ENCODE results near the gene ATG9B. TPM values are rescaled to one million over a fixed set of nuclear protein-coding genes. Genes with fewer than 3 reads are reported as not detected.
"Not testable (repeated sequence)": the region's sequence is repeated elsewhere in the genome, so short reads cannot be mapped to it uniquely, and the experiment has no call there.

Gene ATG9B
- total and polyA plus RNA-seq, 7 donors: 0.12 to 0.18 (median 0.18) TPM; not detected in 4

GRCh38 chr7:151013733-151014497 is 10.4 kb downstream of the ATG9B start:
- peak; percentile 70 to 84 for DNase-seq
- H3K9me3 ChIP-seq: no peaks in the 10 kb centered on the region
- no peak overlapping the region for H3K27ac ChIP-seq
- 24 to 32% (median 24%) methylated on average over 49 to 55 of the region's 55 CpGs for WGBS, 3 donors
- H3K4me3 ChIP-seq: peak overlapping the region; percentile 49
- no peaks in the 10 kb centered on the region for H3K36me3 ChIP-seq (ENCODE audit: insufficient read depth in 1 of 2, low read depth in 1 of 2)
- no peak for TF ChIP-seq CTCF (IDR thresholded peaks at IDR 0.05)
- intact Hi-C loops (cut with DNase I): loop anchor here in 1 of 2 donors (5.0 kb wide), 1 partner anchor 98 kb away; no protein-coding TSS in a partner anchor
- ATAC-seq: peak; percentile 7 to 41 (median 18)
- peaks cover 8% of the 10 kb centered on the region for H3K4me1 ChIP-seq
- peaks cover 0 to 84% (median 22%) of the 10 kb centered on the region in 3 donors for H3K27me3 ChIP-seq (ENCODE audit: insufficient read depth in 3 of 3, low read length in 2 of 3)

GRCh38 chr7:151013356-151013732 is 10.9 kb downstream of the ATG9B start:
- ATAC-seq: peak in 2 of 4 donors; percentile 8 to 20

GRCh38 chr7:151012911-151013347 is 11.4 kb downstream of the ATG9B start:
- DNase-seq (no peak), ATAC-seq (peak in 1 of 4 donors; percentile 47)
- Histone ChIP-seq H3K36me3 (ENCODE audit: insufficient read depth in 1 of 2, low read depth in 1 of 2) (no peaks in the 10 kb centered on the region), H3K27ac (no peak overlapping the region), H3K27me3 (ENCODE audit: insufficient read depth in 3 of 3, low read length in 2 of 3) (peaks cover 0 to 85% (median 21%) of the 10 kb centered on the region in 3 donors), H3K9me3 (no peaks in the 10 kb centered on the region), H3K4me3 (no peak overlapping the region), H3K4me1 (peaks cover 3% of the 10 kb centered on the region)
- WGBS, 3 donors: 26 to 40% (median 27%) methylated on average over 23 of the region's 23 CpGs
- peak; percentile 30 for TF ChIP-seq CTCF (IDR thresholded peaks at IDR 0.05)
- intact Hi-C loops (cut with DNase I): loop anchor here in 1 of 2 donors (1.0 to 5.0 kb wide), 2 partner anchors 40 to 99 kb away; no protein-coding TSS in a partner anchor

More at GRCh38 chr7:151013356-151013732, 10.9 kb downstream of the ATG9B start:
- intact Hi-C loops (cut with DNase I): loop anchor here in 1 of 2 donors (5.0 kb wide), 1 partner anchor 99 kb away; no protein-coding TSS in a partner anchor
- DNase-seq: no peak
- H3K4me1 ChIP-seq: peaks cover 6% of the 10 kb centered on the region
- 19 to 29% (median 19%) methylated on average over 10 to 26 of the region's 26 CpGs for WGBS, 3 donors
- H3K9me3 ChIP-seq: no peaks in the 10 kb centered on the region
- H3K36me3 ChIP-seq (ENCODE audit: insufficient read depth in 1 of 2, low read depth in 1 of 2): no peaks in the 10 kb centered on the region
- H3K4me3 ChIP-seq: peak overlapping the region; percentile 49
- TF ChIP-seq CTCF (IDR thresholded peaks at IDR 0.05): no peak
- H3K27me3 ChIP-seq (ENCODE audit: insufficient read depth in 3 of 3, low read length in 2 of 3): peaks cover 0 to 84% (median 21%) of the 10 kb centered on the region in 3 donors
- H3K27ac ChIP-seq: no peak overlapping the region

- ATAC-seq: no peak
These were observed 12.1 kb downstream of the ATG9B start for GRCh38 chr7:151012031-151012692.

GRCh38 chr7:151011616-151012015 is 12.7 kb downstream of the ATG9B start:
- H3K27ac ChIP-seq; H3K4me1 ChIP-seq; H3K4me3 ChIP-seq; ATAC-seq; H3K9me3 ChIP-seq; DNase-seq; H3K36me3 ChIP-seq (ENCODE audit: insufficient read depth in 1 of 2, low read depth in 1 of 2): not testable (repeated sequence)
- intact Hi-C loops (cut with DNase I): loop anchor here in 1 of 2 donors (1.0 to 5.0 kb wide), 2 partner anchors 38 to 101 kb away; no protein-coding TSS in a partner anchor
- peaks cover 0 to 73% (median 21%) of the 10 kb centered on the region in 3 donors for H3K27me3 ChIP-seq (ENCODE audit: insufficient read depth in 3 of 3, low read length in 2 of 3)
- WGBS, 3 donors: 87 to 91% (median 88%) methylated on average over 12 of the region's 12 CpGs

More at GRCh38 chr7:151012031-151012692, 12.1 kb downstream of the ATG9B start:
- Histone ChIP-seq H3K4me3 (no peak overlapping the region), H3K36me3 (ENCODE audit: insufficient read depth in 1 of 2, low read depth in 1 of 2) (no peaks in the 10 kb centered on the region), H3K27ac (no peak overlapping the region), H3K27me3 (ENCODE audit: insufficient read depth in 3 of 3, low read length in 2 of 3) (peaks cover 0 to 78% (median 21%) of the 10 kb centered on the region in 3 donors), H3K9me3 (no peaks in the 10 kb centered on the region), H3K4me1 (no peaks in the 10 kb centered on the region)
- DNase-seq: no peak
- whole genome bisulfite sequencing, 3 donors: 70 to 79% (median 74%) methylated on average over 6 of the region's 6 CpGs
- intact Hi-C loops (cut with DNase I): loop anchor here in 1 of 2 donors (1.0 to 5.0 kb wide), 2 partner anchors 39 to 100 kb away; no protein-coding TSS in a partner anchor
- no peak for TF ChIP-seq CTCF (IDR thresholded peaks at IDR 0.05)
